HepG2 (cell line): Measurements from ENCODE around the gene C16orf87.

Experiments used
- BRD4 ChIP-seq: sonication (generic); formaldehyde crosslinking; IDR thresholded peaks from 2 replicates; pipeline ENCODE4 v1.4.0; 2020; ENCODE audit warnings: missing genetic modification reagents
- KLF15 ChIP-seq: sonication (generic); formaldehyde crosslinking; IDR thresholded peaks from 2 replicates; pipeline ENCODE4 v1.8.1; 2023; ENCODE audit warnings: borderline replicate concordance, mild to moderate bottlenecking, inconsistent platforms, missing genetic modification reagents, mixed read lengths
- MAFK ChIP-seq, 2 experiments: IDR thresholded peaks in 1 of 2; conservative IDR thresholded peaks in 1 of 2; 2 replicates each; pipeline ENCODE4 v1.6.1; 2011; ENCODE audit warnings: improper control_type of control experiment in 2 of 2, low read length in 2 of 2
- NFRKB ChIP-seq: fragments of 450-650 bp; IDR thresholded peaks from 2 replicates; pipeline ENCODE4 v1.6.1; 2017
- RBM39 ChIP-seq: fragments of 200-400 bp; formaldehyde crosslinking; IDR thresholded peaks from one replicate; pipeline ENCODE4 v1.6.1; 2018; ENCODE audit warnings: antibody characterized with exemption, mild to moderate bottlenecking, low read depth, low read length; ENCODE audit not compliant: poor library complexity, severe bottlenecking
- SP2 ChIP-seq: sonication (generic); formaldehyde crosslinking; IDR thresholded peaks from 2 replicates; pipeline ENCODE4 v1.5.1; 2020; ENCODE audit warnings: mild to moderate bottlenecking, missing genetic modification reagents
- TAF1 ChIP-seq: sonication (generic); formaldehyde crosslinking; IDR thresholded peaks from 2 replicates; pipeline ENCODE4 v1.4.0; 2020; ENCODE audit warnings: missing genetic modification reagents
- ZNF703 ChIP-seq: sonication (generic); formaldehyde crosslinking; IDR thresholded peaks from 2 replicates; pipeline ENCODE4 v1.5.1; 2020; ENCODE audit warnings: missing genetic modification reagents, mild to moderate bottlenecking, moderate library complexity, borderline replicate concordance
- ZNF766 ChIP-seq: sonication (generic); formaldehyde crosslinking; IDR thresholded peaks from 2 replicates; pipeline ENCODE4 v1.5.0; 2020; ENCODE audit warnings: missing genetic modification reagents, borderline replicate concordance
- ZSCAN20 ChIP-seq: sonication (generic); formaldehyde crosslinking; IDR thresholded peaks from 2 replicates; pipeline ENCODE4 v1.4.0; 2020; ENCODE audit warnings: missing genetic modification reagents, mild to moderate bottlenecking, borderline replicate concordance
- TF ChIP-seq, protein P1 (sequence below): sonication (generic); formaldehyde crosslinking; IDR thresholded peaks from 2 replicates; pipeline ENCODE4 v1.5.1; 2020; ENCODE audit warnings: mild to moderate bottlenecking, moderate library complexity, missing genetic modification reagents

DNA sequence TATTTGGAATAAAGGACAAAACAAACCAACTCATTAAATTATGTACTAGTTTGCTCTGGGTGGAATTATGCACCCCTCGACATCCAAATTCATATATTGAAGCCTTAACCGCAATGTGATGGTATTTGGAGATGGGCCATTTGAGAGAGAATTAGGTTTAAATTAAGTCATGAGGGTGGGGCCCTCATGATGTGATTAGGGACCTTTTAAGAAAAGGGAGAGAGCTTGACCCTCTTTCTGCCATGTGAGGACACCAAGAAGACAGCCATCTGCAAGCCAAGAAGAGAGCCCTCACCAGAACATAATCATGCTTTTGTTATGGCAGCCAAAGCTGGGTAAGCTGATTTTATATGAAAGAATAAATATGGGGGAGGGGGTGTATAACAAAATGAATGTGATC is 2.0 kb downstream of the C16orf87 start:
- no peak for TF ChIP-seq ZSCAN20 (CRISPR knock-in tag)
- no peak for TF ChIP-seq ZNF703
- no peak for TF ChIP-seq NFRKB
- TF ChIP-seq SP2 (CRISPR knock-in tag), result no peak
- no peak for TF ChIP-seq ZNF766 (CRISPR knock-in tag)
- TF ChIP-seq TAF1 (CRISPR knock-in tag), result no peak
- no peak for TF ChIP-seq MAFK (conservative IDR thresholded peaks at IDR 0.05 in 1 of 2, IDR thresholded peaks at IDR 0.05 in 1 of 2; ENCODE audit: low read length in 2 of 2)
- no peak for TF ChIP-seq KLF15
- TF ChIP-seq, protein P1, sequence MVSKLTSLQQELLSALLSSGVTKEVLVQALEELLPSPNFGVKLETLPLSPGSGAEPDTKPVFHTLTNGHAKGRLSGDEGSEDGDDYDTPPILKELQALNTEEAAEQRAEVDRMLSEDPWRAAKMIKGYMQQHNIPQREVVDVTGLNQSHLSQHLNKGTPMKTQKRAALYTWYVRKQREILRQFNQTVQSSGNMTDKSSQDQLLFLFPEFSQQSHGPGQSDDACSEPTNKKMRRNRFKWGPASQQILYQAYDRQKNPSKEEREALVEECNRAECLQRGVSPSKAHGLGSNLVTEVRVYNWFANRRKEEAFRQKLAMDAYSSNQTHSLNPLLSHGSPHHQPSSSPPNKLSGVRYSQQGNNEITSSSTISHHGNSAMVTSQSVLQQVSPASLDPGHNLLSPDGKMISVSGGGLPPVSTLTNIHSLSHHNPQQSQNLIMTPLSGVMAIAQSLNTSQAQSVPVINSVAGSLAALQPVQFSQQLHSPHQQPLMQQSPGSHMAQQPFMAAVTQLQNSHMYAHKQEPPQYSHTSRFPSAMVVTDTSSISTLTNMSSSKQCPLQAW (CRISPR knock-in tag), result no peak
- TF ChIP-seq RBM39, result no peak
- no peak for TF ChIP-seq BRD4 (CRISPR knock-in tag)
